Measurements from ENCODE around the gene SKP2.

The SKP2 gene

GRCh38 chr5:36232533-36232932 is 80.6 kb downstream of the SKP2 start:
- no peak for DNase-seq
- TF ChIP-seq POLR2A (IDR thresholded peaks at IDR 0.05; ENCODE audit: low read length) (no peak), GATA1 (IDR thresholded peaks at IDR 0.05; ENCODE audit: low read depth, low read length) (no peak)

Data from erythroblast (primary cell).